OCI-LY7 (cell line): ENCODE data around the gene LPO. TPM values are rescaled to one million over a fixed set of nuclear protein-coding genes. Genes with fewer than 3 reads are reported as not detected.

Experiments
- BruUV-seq: library from RNA; stranded (reverse); fragments of 400-500 nt; replicated peaks from 2 replicates; lab custom pipeline; 2021; lab: Mats Ljungman, UMichigan
- CTCF ChIA-PET: fragments of 300-600 bp; sonication (Branson Sonifier 250); formaldehyde crosslinking; loops from one replicate; lab custom pipeline; 2022; ENCODE audit warnings: antibody characterized with exemption; ENCODE audit not compliant: unreplicated experiment; lab: Charles Lee
- POLR2A ChIA-PET: fragments of 300-600 bp; sonication (Branson Sonifier 250); formaldehyde crosslinking; loops from one replicate; lab custom pipeline; 2022; ENCODE audit warnings: antibody characterized with exemption; lab: Charles Lee
- DNase-seq: peaks from one replicate; pipeline ENCODE4 v3.0.0-alpha.2; 2015; ENCODE audit warnings: low spot score
- H2AFZ ChIP-seq: fragments of 200-600 bp; sonication (generic), shearing (Covaris generic); 2 replicates; pipeline ENCODE4 v1.6.1; 2014; ENCODE audit warnings: mild to moderate bottlenecking, antibody characterized with exemption, low read length, moderate library complexity
- H3K27ac ChIP-seq: fragments of 200-600 bp; sonication (generic); 2 replicates; pipeline ENCODE4 v1.5.1; 2014; ENCODE audit warnings: mixed run types, low read depth, mild to moderate bottlenecking, moderate library complexity, low read length, inconsistent platforms; ENCODE audit not compliant: poor library complexity, severe bottlenecking
- H3K36me3 ChIP-seq: fragments of 200-600 bp; sonication (generic); 2 replicates; pipeline ENCODE4 v1.6.1; 2014; ENCODE audit warnings: mild to moderate bottlenecking, antibody characterized with exemption, low read length, moderate library complexity, mixed read lengths; ENCODE audit not compliant: insufficient read depth
- H3K4me1 ChIP-seq: fragments of 200-600 bp; sonication (generic); 2 replicates; pipeline ENCODE4 v1.5.1; 2014; ENCODE audit warnings: mild to moderate bottlenecking, low read length; ENCODE audit not compliant: insufficient read depth, poor library complexity, severe bottlenecking
- H3K4me2 ChIP-seq: fragments of 200-600 bp; sonication (generic); 2 replicates; pipeline ENCODE4 v1.6.1; 2014; ENCODE audit warnings: mild to moderate bottlenecking, low read length
- H3K4me3 ChIP-seq: fragments of 200-600 bp; sonication (generic); 2 replicates; pipeline ENCODE4 v1.5.1; 2014; ENCODE audit warnings: mild to moderate bottlenecking, low read depth, low read length; ENCODE audit not compliant: poor library complexity, severe bottlenecking
- H3K79me2 ChIP-seq: fragments of 200-600 bp; sonication (generic); 2 replicates; pipeline ENCODE4 v1.6.1; 2016; ENCODE audit warnings: low read depth, mild to moderate bottlenecking, low read length, moderate library complexity, mixed read lengths; ENCODE audit not compliant: insufficient read depth
- H3K9me2 ChIP-seq: fragments of 200-600 bp; sonication (generic); 2 replicates; pipeline ENCODE4 v1.6.1; 2016; ENCODE audit warnings: mild to moderate bottlenecking, low read length, mixed read lengths; ENCODE audit not compliant: insufficient read depth
- H3K9me3 ChIP-seq: fragments of 200-600 bp; sonication (generic); 2 replicates; pipeline ENCODE4 v1.6.1; 2014; ENCODE audit warnings: mild to moderate bottlenecking, mixed run types, low read length, mixed read lengths
- H4K20me1 ChIP-seq: fragments of 200-600 bp; sonication (generic); 2 replicates; pipeline ENCODE4 v1.6.1; 2014; ENCODE audit warnings: mild to moderate bottlenecking, antibody characterized with exemption, low read length, moderate library complexity, mixed read lengths; ENCODE audit not compliant: insufficient read depth
- EZH2phosphoT487 ChIP-seq: fragments of 200-600 bp; sonication (generic); IDR thresholded peaks from 2 replicates; pipeline ENCODE4 v1.6.1; 2018; ENCODE audit warnings: low read depth, borderline replicate concordance, mild to moderate bottlenecking, mixed run types, antibody characterized with exemption, low read length, moderate library complexity, mixed read lengths
- intact Hi-C: fragments of 100-400 bp; cut with micrococcal nuclease; formaldehyde crosslinking; loops from one replicate; pipeline ENCODE4 v1.10.0; 2022; ENCODE audit not compliant: unreplicated experiment
- total RNA-seq, 2 experiments: library from RNA; depleted of rRNA in 1 of 2; stranded (reverse); fragments of >200 nt in 1 of 2; shearing (Covaris generic) in 1 of 2; gene quantifications; 2 replicates each; pipeline ENCODE4 v1.2.3, GENCODE V29; 2014 to 2022
- TF ChIP-seq, protein P1 (sequence below): fragments of 200-600 bp; sonication (generic); conservative IDR thresholded peaks from 2 replicates; pipeline ENCODE4 v1.5.1; 2014; ENCODE audit warnings: mild to moderate bottlenecking, antibody characterized with exemption, low read length, moderate library complexity, mixed read lengths

LPO gene
- total RNA-seq, 2 experiments from 2014 or later = not detected

DNA sequence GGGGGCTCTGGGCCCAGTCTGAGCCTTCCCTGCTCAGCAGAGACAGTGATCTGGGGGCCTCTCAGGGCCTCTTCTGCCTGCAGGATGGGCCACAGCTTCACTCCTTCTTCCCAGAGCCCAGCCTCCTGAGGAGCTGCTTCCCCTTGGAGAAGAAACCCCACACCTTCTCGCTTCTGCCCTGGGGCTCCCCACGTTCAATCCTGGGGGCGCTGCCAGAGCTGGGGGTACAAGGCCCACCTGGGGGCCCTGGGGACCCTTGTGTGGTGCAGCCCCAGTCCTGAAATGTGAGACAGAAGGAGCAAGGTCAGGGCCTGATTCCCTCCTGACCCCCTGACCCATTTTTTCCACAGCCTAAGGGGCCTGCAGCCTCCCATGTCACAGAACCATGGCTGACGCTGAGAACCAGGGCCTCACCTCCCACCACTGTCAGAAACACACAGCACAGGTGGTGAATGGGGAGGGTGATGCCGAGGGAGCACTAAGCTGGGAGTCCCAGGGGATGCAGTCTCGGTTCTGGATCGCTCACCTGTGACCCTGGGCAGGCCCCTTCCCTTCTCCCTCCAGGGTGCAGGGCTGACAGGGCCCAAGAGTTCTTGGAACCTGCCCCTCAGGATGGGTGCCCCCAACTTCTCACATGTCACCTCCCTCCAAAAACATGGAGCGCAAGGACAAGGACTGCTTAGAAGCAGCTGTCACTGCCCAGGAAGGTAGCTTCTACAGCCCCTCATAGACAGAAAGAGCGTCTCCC, 64.0 kb downstream of the LPO start:
- ChIA-PET CTCF (interaction anchor here (0.5 to 0.6 kb wide), 2 partner anchors 34 to 115 kb away, joined by 3 read pairs; no protein-coding TSS in a partner anchor), POLR2A (interaction anchor here (0.6 kb wide), 1 partner anchor 46 kb away, joined by 3 read pairs; no protein-coding TSS in a partner anchor)

DNA sequence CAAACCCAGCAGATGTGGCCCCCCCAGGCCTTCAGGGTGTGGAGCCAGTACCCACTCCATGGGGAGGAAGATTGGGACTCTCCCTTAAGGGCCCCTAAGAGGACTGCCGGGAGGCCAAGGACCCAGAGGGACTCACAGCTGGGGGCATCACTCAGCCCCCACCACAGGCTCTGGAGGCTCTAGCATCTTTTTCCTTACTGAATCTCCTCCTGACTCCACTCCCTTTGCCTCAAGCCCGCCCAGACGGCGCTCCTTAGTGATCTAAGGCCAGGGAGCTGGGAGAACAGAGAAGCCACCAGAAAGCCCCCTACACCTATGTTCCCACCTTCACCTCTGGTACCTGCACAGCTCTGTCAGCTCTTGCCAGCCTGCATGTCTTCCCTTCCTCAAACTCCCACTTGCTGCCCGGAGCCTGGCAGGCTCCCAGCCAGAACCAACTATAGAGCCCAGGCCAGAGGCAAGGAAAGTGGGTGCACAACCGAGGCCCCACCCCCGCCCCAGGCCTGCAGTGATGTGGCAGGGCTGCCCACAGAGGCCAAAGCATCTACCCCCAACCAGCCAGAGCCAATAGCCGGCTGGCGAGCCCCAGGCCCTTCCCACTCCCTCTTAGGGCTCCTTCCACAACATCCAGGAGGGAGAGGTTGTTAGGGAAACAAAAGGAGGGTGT, 64.7 kb downstream of the LPO start:
- Histone ChIP-seq H4K20me1 (no peaks in the 10 kb centered on the region), H3K27ac (no peak overlapping the region), H3K36me3 (no peaks in the 10 kb centered on the region), H3K9me2 (no peaks in the 10 kb centered on the region), H3K4me1 (peaks cover 22% of the 10 kb centered on the region), H3K9me3 (no peaks in the 10 kb centered on the region), H3K4me3 (no peak overlapping the region), H2AFZ (no peak overlapping the region), H3K79me2 (no peaks in the 10 kb centered on the region), H3K4me2 (peak overlapping the region; percentile 41)
- intact Hi-C loops = no loop called here
- POLR2A ChIA-PET = interaction anchor here (0.6 kb wide), 1 partner anchor 47 kb away, joined by 3 read pairs; no protein-coding TSS in a partner anchor
- BruUV-seq = no TSS peak
- CTCF ChIA-PET = no interaction called here
- no peak for DNase-seq
- TF ChIP-seq, protein P1, sequence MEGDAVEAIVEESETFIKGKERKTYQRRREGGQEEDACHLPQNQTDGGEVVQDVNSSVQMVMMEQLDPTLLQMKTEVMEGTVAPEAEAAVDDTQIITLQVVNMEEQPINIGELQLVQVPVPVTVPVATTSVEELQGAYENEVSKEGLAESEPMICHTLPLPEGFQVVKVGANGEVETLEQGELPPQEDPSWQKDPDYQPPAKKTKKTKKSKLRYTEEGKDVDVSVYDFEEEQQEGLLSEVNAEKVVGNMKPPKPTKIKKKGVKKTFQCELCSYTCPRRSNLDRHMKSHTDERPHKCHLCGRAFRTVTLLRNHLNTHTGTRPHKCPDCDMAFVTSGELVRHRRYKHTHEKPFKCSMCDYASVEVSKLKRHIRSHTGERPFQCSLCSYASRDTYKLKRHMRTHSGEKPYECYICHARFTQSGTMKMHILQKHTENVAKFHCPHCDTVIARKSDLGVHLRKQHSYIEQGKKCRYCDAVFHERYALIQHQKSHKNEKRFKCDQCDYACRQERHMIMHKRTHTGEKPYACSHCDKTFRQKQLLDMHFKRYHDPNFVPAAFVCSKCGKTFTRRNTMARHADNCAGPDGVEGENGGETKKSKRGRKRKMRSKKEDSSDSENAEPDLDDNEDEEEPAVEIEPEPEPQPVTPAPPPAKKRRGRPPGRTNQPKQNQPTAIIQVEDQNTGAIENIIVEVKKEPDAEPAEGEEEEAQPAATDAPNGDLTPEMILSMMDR = no peak
- no peak for TF ChIP-seq EZH2phosphoT487

More for the DNA sequence above, 64.0 kb downstream of the LPO start:
- Histone ChIP-seq H3K9me2 (no peaks in the 10 kb centered on the region), H2AFZ (no peak overlapping the region), H3K36me3 (no peaks in the 10 kb centered on the region), H3K79me2 (no peaks in the 10 kb centered on the region), H4K20me1 (no peaks in the 10 kb centered on the region), H3K4me2 (peak overlapping the region; percentile 41), H3K27ac (no peak overlapping the region), H3K4me1 (peaks cover 22% of the 10 kb centered on the region), H3K9me3 (no peaks in the 10 kb centered on the region), H3K4me3 (no peak overlapping the region)
- intact Hi-C loops = no loop called here
- no peak for TF ChIP-seq EZH2phosphoT487
- TF ChIP-seq, protein P1 = no peak
- no TSS peak for BruUV-seq
- DNase-seq = peak; percentile 22
